Stomach smooth muscle (tissue), 2 donors: ENCODE data around the gene WTIP.
"Not testable (repeated sequence)": the region's sequence is repeated elsewhere in the genome, so short reads cannot be mapped to it uniquely, and the experiment has no call there.

Source experiments
- H3K27ac ChIP-seq: one replicate; pipeline ENCODE4 v1.7.0; 2013; ENCODE audit warnings: mild to moderate bottlenecking, low read length, inconsistent platforms
- H3K27me3 ChIP-seq, 2 donors: one replicate each; pipeline ENCODE4 v1.7.0; 2013; ENCODE audit warnings: low read length in 2 of 2; ENCODE audit not compliant: insufficient read depth in 2 of 2, control insufficient read depth in 1 of 2
- H3K36me3 ChIP-seq, 2 donors: one replicate each; pipeline ENCODE4 v1.7.0; 2013; ENCODE audit warnings: low read length in 2 of 2; ENCODE audit not compliant: control insufficient read depth in 2 of 2, insufficient read depth in 2 of 2
- H3K4me1 ChIP-seq: one replicate; pipeline ENCODE4 v1.7.0; 2013; ENCODE audit warnings: low read length; ENCODE audit not compliant: control insufficient read depth, insufficient read depth
- H3K4me3 ChIP-seq, 2 donors: one replicate each; pipeline ENCODE4 v1.7.0; 2013; ENCODE audit warnings: low read length in 2 of 2
- H3K9ac ChIP-seq, 2 donors: one replicate each; pipeline ENCODE4 v1.7.0; 2013; ENCODE audit warnings: low read length in 2 of 2, mild to moderate bottlenecking in 1 of 2
- H3K9me3 ChIP-seq, 2 donors: one replicate each; pipeline ENCODE4 v1.7.0; 2013; ENCODE audit warnings: low read length in 2 of 2; ENCODE audit not compliant: control insufficient read depth in 2 of 2
- donor health status: healthy.
- donor health status: Pancreatic carcinoma.

The WTIP gene

GRCh38 chr19:34504809-34505291, 23.3 kb downstream of the WTIP start:
- Histone ChIP-seq H3K27me3 (no peaks in the 10 kb centered on the region), H3K4me3 (no peak overlapping the region), H3K27ac (no peak overlapping the region), H3K9me3 (no peaks in the 10 kb centered on the region), H3K36me3 (no peaks in the 10 kb centered on the region), H3K4me1 (peaks cover 12% of the 10 kb centered on the region), H3K9ac (no peak overlapping the region)

- Histone ChIP-seq H3K27ac (no peak overlapping the region), H3K9ac (no peak overlapping the region), H3K4me1 (peaks cover 12% of the 10 kb centered on the region), H3K9me3 (no peaks in the 10 kb centered on the region), H3K4me3 (no peak overlapping the region), H3K27me3 (no peaks in the 10 kb centered on the region), H3K36me3 (no peaks in the 10 kb centered on the region)
These were observed 23.9 kb downstream of the WTIP start for GRCh38 chr19:34505321-34506025.

- Histone ChIP-seq H3K9me3 (no peaks in the 10 kb centered on the region), H3K9ac (no peak overlapping the region), H3K27me3 (no peaks in the 10 kb centered on the region), H3K27ac (no peak overlapping the region), H3K4me1 (peaks cover 12% of the 10 kb centered on the region), H3K4me3 (no peak overlapping the region), H3K36me3 (no peaks in the 10 kb centered on the region)
These were observed 24.4 kb downstream of the WTIP start for GRCh38 chr19:34506026-34506370.

GRCh38 chr19:34507414-34508067, 26.0 kb downstream of the WTIP start:
- Histone ChIP-seq H3K9me3 (no peaks in the 10 kb centered on the region), H3K9ac (no peak overlapping the region), H3K4me3 (no peak overlapping the region), H3K27ac (no peak overlapping the region), H3K27me3 (no peaks in the 10 kb centered on the region), H3K4me1 (peaks cover 5% of the 10 kb centered on the region), H3K36me3 (no peaks in the 10 kb centered on the region)

- Histone ChIP-seq H3K4me3 (no peak overlapping the region), H3K9ac (no peak overlapping the region), H3K27me3 (no peaks in the 10 kb centered on the region), H3K4me1 (peaks cover 3% of the 10 kb centered on the region), H3K36me3 (no peaks in the 10 kb centered on the region), H3K27ac (no peak overlapping the region), H3K9me3 (no peaks in the 10 kb centered on the region)
These were observed 27.0 kb downstream of the WTIP start for GRCh38 chr19:34508540-34508939.

- H3K27ac ChIP-seq, H3K4me3 ChIP-seq, H3K9ac ChIP-seq, H3K27me3 ChIP-seq, H3K4me1 ChIP-seq, H3K36me3 ChIP-seq, H3K9me3 ChIP-seq: not testable (repeated sequence)
These were observed 29.3 kb downstream of the WTIP start for GRCh38 chr19:34510904-34511303.

- no peak overlapping the region for H3K9ac ChIP-seq
- no peak overlapping the region for H3K4me3 ChIP-seq
- no peaks in the 10 kb centered on the region for H3K36me3 ChIP-seq
- no peaks in the 10 kb centered on the region for H3K9me3 ChIP-seq
- H3K4me1 ChIP-seq, result no peaks in the 10 kb centered on the region
- H3K27ac ChIP-seq, result no peak overlapping the region
- no peaks in the 10 kb centered on the region for H3K27me3 ChIP-seq
These were observed 30.8 kb downstream of the WTIP start for GRCh38 chr19:34512254-34512822.

GRCh38 chr19:34513767-34514166, 32.2 kb downstream of the WTIP start:
- Histone ChIP-seq H3K9ac (no peak overlapping the region), H3K27ac (no peak overlapping the region), H3K36me3 (no peaks in the 10 kb centered on the region), H3K4me3 (no peak overlapping the region), H3K4me1 (no peaks in the 10 kb centered on the region), H3K27me3 (no peaks in the 10 kb centered on the region), H3K9me3 (no peaks in the 10 kb centered on the region)

- no peaks in the 10 kb centered on the region for H3K36me3 ChIP-seq
- H3K9me3 ChIP-seq, result no peaks in the 10 kb centered on the region
- H3K4me3 ChIP-seq, result no peak overlapping the region
- H3K27me3 ChIP-seq, result peaks cover 0 to 2% of the 10 kb centered on the region in 2 donors
- H3K4me1 ChIP-seq, result no peaks in the 10 kb centered on the region
- no peak overlapping the region for H3K27ac ChIP-seq
- no peak overlapping the region for H3K9ac ChIP-seq
These were observed 38.0 kb downstream of the WTIP start for GRCh38 chr19:34519602-34520001.

GRCh38 chr19:34523408-34523807, 41.9 kb downstream of the WTIP start:
- H3K36me3 ChIP-seq, result no peaks in the 10 kb centered on the region

GRCh38 chr19:34525001-34525400, 43.4 kb downstream of the WTIP start:
- H3K9me3 ChIP-seq, result no peaks in the 10 kb centered on the region
- no peaks in the 10 kb centered on the region for H3K4me1 ChIP-seq
- H3K9ac ChIP-seq, result no peak overlapping the region
- no peak overlapping the region for H3K27ac ChIP-seq
- no peaks in the 10 kb centered on the region for H3K36me3 ChIP-seq
- no peak overlapping the region for H3K4me3 ChIP-seq
- H3K27me3 ChIP-seq, result no peaks in the 10 kb centered on the region

More at GRCh38 chr19:34523408-34523807, 41.9 kb downstream of the WTIP start:
- Histone ChIP-seq H3K9ac (no peak overlapping the region), H3K4me3 (no peak overlapping the region), H3K27ac (no peak overlapping the region), H3K4me1 (no peaks in the 10 kb centered on the region), H3K9me3 (no peaks in the 10 kb centered on the region), H3K27me3 (peaks cover 0 to 2% of the 10 kb centered on the region in 2 donors)
